Muscle of back (tissue), 11 donors: ENCODE results near the gene KCNK4. TPM values are rescaled to one million over a fixed set of nuclear protein-coding genes. Genes with fewer than 3 reads are reported as not detected.
A peak's percentile ranks its signal among the peaks of the same experiment; 100 is the strongest.
"Not testable (repeated sequence)": the region's sequence is repeated elsewhere in the genome, so short reads cannot be mapped to it uniquely, and the experiment has no call there.

Experiments used
- DNase-seq, 3 donors: peaks; one replicate each; pipeline versions ENCODE4 v3.0.0 to v3.0.0-alpha.2; 2013
- polyA plus RNA-seq, 10 donors: library from polyadenylated mRNA; unstranded; fragments of 120-200 nt; gene quantifications; one replicate each; pipeline ENCODE4 v1.2.1, GENCODE V29; 2013; ENCODE audit not compliant: insufficient read length in 10 of 10

KCNK4 gene
- polyA plus RNA-seq, 10 donors, result not detected

GRCh38 chr11:64305691-64306562 is 14.8 kb downstream of the KCNK4 start:
- peak; percentile 20 to 68 (median 32) for DNase-seq

GRCh38 chr11:64306563-64306875 is 15.4 kb downstream of the KCNK4 start:
- DNase-seq, result no peak

- no peak for DNase-seq
Measured at GRCh38 chr11:64306876-64307622, 15.9 kb downstream of the KCNK4 start.

- DNase-seq, result not testable (repeated sequence)
Measured at GRCh38 chr11:64307795-64308194, 16.7 kb downstream of the KCNK4 start.

GRCh38 chr11:64312947-64313346 is 21.8 kb downstream of the KCNK4 start:
- DNase-seq, result no peak

GRCh38 chr11:64313491-64314145 is 22.5 kb downstream of the KCNK4 start:
- peak; percentile 19 to 75 (median 47) for DNase-seq

- no peak for DNase-seq
Measured at GRCh38 chr11:64314146-64314804, 23.2 kb downstream of the KCNK4 start.

GRCh38 chr11:64314805-64315561 is 23.9 kb downstream of the KCNK4 start:
- DNase-seq, result no peak

- DNase-seq, result not testable (repeated sequence)
Measured at GRCh38 chr11:64315667-64316526, 24.8 kb downstream of the KCNK4 start.

- DNase-seq, result no peak
Measured at GRCh38 chr11:64316672-64317324, 25.7 kb downstream of the KCNK4 start.

- peak; percentile 96 to 98 (median 97) for DNase-seq
Measured at GRCh38 chr11:64317325-64317960, 26.3 kb downstream of the KCNK4 start, which contains the start of gene TRMT112. Gene TRMT112 (minus strand): TSS chr11:64317559. CDS start chr11:64317526, 33 bp downstream.

GRCh38 chr11:64317961-64318765 is 27.1 kb downstream of the KCNK4 start, which contains the start of gene PRDX5:
Gene PRDX5 (plus strand): TSS chr11:64318121. CDS start chr11:64318216, 95 bp downstream.
- DNase-seq, result peak; percentile 97 to 99 (median 98)

- DNase-seq, result no peak
Measured at GRCh38 chr11:64318766-64319761, 28.0 kb downstream of the KCNK4 start.

- no peak for DNase-seq
Measured at GRCh38 chr11:64320556-64320955, 29.5 kb downstream of the KCNK4 start.

GRCh38 chr11:64321026-64321425 is 29.9 kb downstream of the KCNK4 start:
- DNase-seq, result no peak

GRCh38 chr11:64321533-64321932 is 30.4 kb downstream of the KCNK4 start:
- DNase-seq, result no peak

- no peak for DNase-seq
Measured at GRCh38 chr11:64322925-64323260, 31.8 kb downstream of the KCNK4 start.
